SU-DHL-6 (cell line): ENCODE data around the gene MAN1A2.

ENCODE experiments used
- H2AFZ ChIP-seq: fragments of 200-600 bp; sonication (generic); 2 replicates; pipeline ENCODE4 v1.6.1; 2014; ENCODE audit warnings: low read depth, mild to moderate bottlenecking, moderate library complexity, mixed read lengths, antibody characterized with exemption, low read length; ENCODE audit not compliant: severe bottlenecking
- H3F3A ChIP-seq: fragments of 200-600 bp; shearing (Covaris generic); 2 replicates; pipeline ENCODE4 v1.6.0; 2016; ENCODE audit warnings: antibody characterized with exemption, mild to moderate bottlenecking; ENCODE audit not compliant: insufficient read depth
- H3K27ac ChIP-seq: fragments of 200-600 bp; sonication (generic); 2 replicates; pipeline ENCODE4 v1.5.1; 2016; ENCODE audit warnings: low read depth, mild to moderate bottlenecking, low read length, moderate library complexity, mixed read lengths
- H3K27me3 ChIP-seq: fragments of 200-600 bp; sonication (generic), shearing (Covaris generic); 2 replicates; pipeline ENCODE4 v1.6.0; 2014; ENCODE audit warnings: mild to moderate bottlenecking, low read length
- H3K36me3 ChIP-seq: fragments of 200-600 bp; sonication (generic); 2 replicates; pipeline ENCODE4 v1.6.1; 2014; ENCODE audit warnings: mild to moderate bottlenecking, low read length, mixed read lengths
- H3K4me2 ChIP-seq: fragments of 300-600, 200-600 bp; shearing (Covaris generic), sonication (generic); 2 replicates; pipeline ENCODE4 v1.6.0; 2014; ENCODE audit warnings: low read length, low read depth, mild to moderate bottlenecking; ENCODE audit not compliant: poor library complexity, severe bottlenecking
- H3K4me3 ChIP-seq: fragments of 200-600 bp; sonication (generic); 2 replicates; pipeline ENCODE4 v1.5.1; 2014; ENCODE audit warnings: antibody characterized with exemption, low read length, mild to moderate bottlenecking, mixed read lengths; ENCODE audit not compliant: insufficient read depth, poor library complexity, severe bottlenecking
- H3K79me2 ChIP-seq: fragments of 200-600 bp; sonication (generic); 2 replicates; pipeline ENCODE4 v1.6.1; 2014; ENCODE audit warnings: mild to moderate bottlenecking, low read length, moderate library complexity; ENCODE audit not compliant: insufficient read depth
- H3K9ac ChIP-seq: fragments of 200-600 bp; sonication (generic); 2 replicates; pipeline ENCODE4 v1.7.0; 2014; ENCODE audit warnings: mild to moderate bottlenecking, low read length
- H3K9me2 ChIP-seq: fragments of 200-600 bp; sonication (generic); replicated peaks from 2 replicates; pipeline ENCODE4 v1.6.1; 2014; ENCODE audit warnings: low read length; ENCODE audit not compliant: insufficient read depth
- H3K9me3 ChIP-seq: fragments of 200-600 bp; sonication (generic); 2 replicates; pipeline ENCODE4 v1.6.1; 2014; ENCODE audit warnings: low read length, mixed read lengths; ENCODE audit not compliant: insufficient read depth
- H4K20me1 ChIP-seq: fragments of 200-600 bp; sonication (generic); 2 replicates; pipeline ENCODE4 v1.6.1; 2014; ENCODE audit warnings: low read depth, mild to moderate bottlenecking, antibody characterized with exemption, low read length, moderate library complexity, mixed read lengths
- EZH2phosphoT487 ChIP-seq: fragments of 200-600 bp; sonication (generic), shearing (Covaris generic); conservative IDR thresholded peaks from 2 replicates; pipeline ENCODE4 v1.6.1; 2018; ENCODE audit warnings: mild to moderate bottlenecking, antibody characterized with exemption, low read length, moderate library complexity, mixed read lengths
- TF ChIP-seq, protein P1 (sequence below): fragments of 200-600 bp; sonication (generic); IDR thresholded peaks from one replicate; pipeline ENCODE4 v1.5.1; 2017; ENCODE audit warnings: antibody characterized with exemption, mild to moderate bottlenecking, low read length, moderate library complexity; ENCODE audit not compliant: insufficient read depth, poor library complexity, severe bottlenecking

MAN1A2 gene

DNA sequence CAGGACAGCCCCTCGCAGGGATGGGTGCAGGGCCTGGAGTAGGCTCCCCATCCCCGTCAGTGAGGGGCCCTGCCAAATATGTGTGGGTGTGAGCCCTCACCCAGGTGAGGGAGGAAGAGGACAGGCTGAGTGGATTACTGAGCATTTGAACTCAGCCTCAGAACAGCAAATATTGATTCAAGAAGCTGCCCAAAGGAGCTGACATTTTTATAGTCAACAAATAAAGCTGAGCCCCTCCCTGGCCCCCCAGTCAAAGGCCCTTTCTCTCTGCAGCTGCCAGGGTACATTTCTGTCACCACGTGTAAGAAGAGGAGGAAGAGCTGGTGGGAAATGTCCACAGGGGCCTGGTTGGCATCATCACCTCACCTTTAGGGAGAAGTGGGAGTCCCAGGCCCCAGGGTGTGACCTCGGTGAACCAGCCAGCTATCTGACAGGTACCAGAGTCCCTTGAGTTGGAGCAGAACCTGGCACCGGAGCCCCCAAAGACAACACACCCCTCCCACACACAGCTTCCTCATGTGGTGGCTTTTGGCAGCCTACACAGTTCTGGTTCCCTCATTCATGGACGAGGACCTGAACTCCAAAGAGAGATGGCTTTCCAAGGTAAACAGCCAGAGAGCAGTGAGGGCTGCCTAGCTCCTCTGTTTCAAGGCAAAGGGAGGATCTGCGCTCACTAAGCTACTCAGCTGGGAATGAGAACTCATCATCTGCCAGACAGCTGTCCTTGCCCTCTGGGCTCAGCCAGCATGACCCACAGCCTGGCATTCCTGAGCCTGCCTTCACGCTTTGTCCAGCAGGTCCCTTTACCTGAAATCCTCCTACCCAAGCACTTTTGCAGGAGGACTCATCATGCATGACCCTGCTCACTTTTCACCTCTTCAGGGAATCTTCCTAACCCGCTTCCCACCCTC lies 195.6 kb downstream of the MAN1A2 start:
- H3K4me3 ChIP-seq = no peak overlapping the region
- H2AFZ ChIP-seq = no peak overlapping the region
- H3K27ac ChIP-seq = no peak overlapping the region
- no peak overlapping the region for H3K9ac ChIP-seq
- H3K9me3 ChIP-seq = no peaks in the 10 kb centered on the region
- no peaks in the 10 kb centered on the region for H3F3A ChIP-seq
- H3K4me2 ChIP-seq = no peak overlapping the region
- no peaks in the 10 kb centered on the region for H3K79me2 ChIP-seq
- no peaks in the 10 kb centered on the region for H3K36me3 ChIP-seq
- TF ChIP-seq, protein P1, sequence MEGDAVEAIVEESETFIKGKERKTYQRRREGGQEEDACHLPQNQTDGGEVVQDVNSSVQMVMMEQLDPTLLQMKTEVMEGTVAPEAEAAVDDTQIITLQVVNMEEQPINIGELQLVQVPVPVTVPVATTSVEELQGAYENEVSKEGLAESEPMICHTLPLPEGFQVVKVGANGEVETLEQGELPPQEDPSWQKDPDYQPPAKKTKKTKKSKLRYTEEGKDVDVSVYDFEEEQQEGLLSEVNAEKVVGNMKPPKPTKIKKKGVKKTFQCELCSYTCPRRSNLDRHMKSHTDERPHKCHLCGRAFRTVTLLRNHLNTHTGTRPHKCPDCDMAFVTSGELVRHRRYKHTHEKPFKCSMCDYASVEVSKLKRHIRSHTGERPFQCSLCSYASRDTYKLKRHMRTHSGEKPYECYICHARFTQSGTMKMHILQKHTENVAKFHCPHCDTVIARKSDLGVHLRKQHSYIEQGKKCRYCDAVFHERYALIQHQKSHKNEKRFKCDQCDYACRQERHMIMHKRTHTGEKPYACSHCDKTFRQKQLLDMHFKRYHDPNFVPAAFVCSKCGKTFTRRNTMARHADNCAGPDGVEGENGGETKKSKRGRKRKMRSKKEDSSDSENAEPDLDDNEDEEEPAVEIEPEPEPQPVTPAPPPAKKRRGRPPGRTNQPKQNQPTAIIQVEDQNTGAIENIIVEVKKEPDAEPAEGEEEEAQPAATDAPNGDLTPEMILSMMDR = no peak
- TF ChIP-seq EZH2phosphoT487 = no peak
- H3K9me2 ChIP-seq = no peaks in the 10 kb centered on the region
- H4K20me1 ChIP-seq = no peaks in the 10 kb centered on the region
- H3K27me3 ChIP-seq = no peaks in the 10 kb centered on the region

DNA sequence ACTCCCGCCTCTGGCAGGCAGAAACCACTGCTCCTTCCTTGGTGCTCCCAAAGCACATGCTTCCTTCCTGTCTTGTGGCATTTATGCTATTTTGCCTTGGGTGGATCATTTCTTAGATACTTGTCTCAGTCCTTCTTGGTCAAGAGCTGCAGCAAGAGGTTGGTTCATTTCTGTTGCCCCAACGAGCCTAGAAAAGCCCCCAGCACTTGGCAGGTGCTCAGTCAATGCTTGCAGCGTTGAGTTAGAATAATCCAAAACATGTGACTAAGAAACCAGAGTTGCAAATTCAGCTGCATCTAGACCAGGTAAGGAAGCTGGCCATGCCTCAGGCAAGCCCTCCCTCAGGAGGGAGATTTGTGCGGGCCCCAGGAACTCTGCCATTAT lies 196.2 kb downstream of the MAN1A2 start:
- H3K27ac ChIP-seq = no peak overlapping the region
- no peaks in the 10 kb centered on the region for H3K9me2 ChIP-seq
- H4K20me1 ChIP-seq = no peaks in the 10 kb centered on the region
- H3K79me2 ChIP-seq = no peaks in the 10 kb centered on the region
- H2AFZ ChIP-seq = no peak overlapping the region
- no peak overlapping the region for H3K4me3 ChIP-seq
- H3K36me3 ChIP-seq = no peaks in the 10 kb centered on the region
- no peak overlapping the region for H3K4me2 ChIP-seq
- H3K27me3 ChIP-seq = no peaks in the 10 kb centered on the region
- H3K9ac ChIP-seq = no peak overlapping the region
- TF ChIP-seq EZH2phosphoT487 = no peak
- TF ChIP-seq, protein P1 = no peak
- no peaks in the 10 kb centered on the region for H3K9me3 ChIP-seq
- H3F3A ChIP-seq = no peaks in the 10 kb centered on the region

DNA sequence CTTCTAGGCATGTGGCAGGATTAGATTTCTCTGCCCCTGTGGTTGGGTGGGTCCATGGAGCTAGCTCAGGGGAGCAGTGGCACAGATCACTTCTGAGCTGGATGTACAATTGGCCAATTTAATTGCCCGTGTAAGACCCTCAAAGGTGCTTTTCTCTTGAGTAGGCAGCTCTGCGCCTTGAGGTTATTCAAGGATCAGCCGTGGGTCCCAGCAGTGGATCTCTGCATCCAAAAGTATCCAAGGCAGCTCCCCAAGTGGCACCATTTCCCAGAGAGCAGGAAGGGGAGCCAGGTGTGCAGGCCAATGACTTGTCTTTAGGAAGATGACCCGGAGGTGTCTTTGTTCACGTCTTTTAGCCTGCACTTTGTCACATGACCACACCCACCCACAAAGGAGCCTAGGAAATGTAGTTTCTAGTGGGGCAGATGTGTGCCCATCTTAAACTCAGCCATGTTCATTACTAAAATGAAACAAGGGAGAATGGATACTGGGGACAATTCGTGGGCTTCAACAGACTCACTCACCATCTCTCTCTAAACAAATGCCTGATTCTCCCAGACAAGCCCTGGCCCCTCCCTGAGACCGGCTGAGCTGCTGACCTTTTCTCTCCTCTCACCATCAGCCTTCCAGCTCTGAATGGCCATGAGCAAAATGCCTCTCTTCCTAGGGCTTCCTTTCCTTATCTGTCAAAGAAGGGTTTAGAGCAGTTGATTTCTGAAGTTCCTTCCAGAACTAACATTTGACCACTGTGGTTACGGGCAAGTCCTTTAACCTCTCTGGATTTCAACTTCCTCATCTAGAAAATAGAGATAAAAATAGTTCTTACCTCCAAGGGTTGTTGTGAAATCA lies 197.2 kb downstream of the MAN1A2 start:
- no peaks in the 10 kb centered on the region for H3F3A ChIP-seq
- no peak for TF ChIP-seq EZH2phosphoT487
- TF ChIP-seq, protein P1 = no peak
- H3K27ac ChIP-seq = no peak overlapping the region
- no peak overlapping the region for H3K4me3 ChIP-seq
- no peaks in the 10 kb centered on the region for H3K9me2 ChIP-seq
- no peaks in the 10 kb centered on the region for H3K27me3 ChIP-seq
- H3K79me2 ChIP-seq = no peaks in the 10 kb centered on the region
- no peak overlapping the region for H3K4me2 ChIP-seq
- no peak overlapping the region for H2AFZ ChIP-seq
- H4K20me1 ChIP-seq = no peaks in the 10 kb centered on the region
- no peaks in the 10 kb centered on the region for H3K36me3 ChIP-seq
- H3K9ac ChIP-seq = no peak overlapping the region
- no peaks in the 10 kb centered on the region for H3K9me3 ChIP-seq
